Measurements from ENCODE around the gene TMEM132C.
"Not testable (repeated sequence)": the region's sequence is repeated elsewhere in the genome, so short reads cannot be mapped to it uniquely, and the experiment has no call there.

TMEM132C gene

DNA sequence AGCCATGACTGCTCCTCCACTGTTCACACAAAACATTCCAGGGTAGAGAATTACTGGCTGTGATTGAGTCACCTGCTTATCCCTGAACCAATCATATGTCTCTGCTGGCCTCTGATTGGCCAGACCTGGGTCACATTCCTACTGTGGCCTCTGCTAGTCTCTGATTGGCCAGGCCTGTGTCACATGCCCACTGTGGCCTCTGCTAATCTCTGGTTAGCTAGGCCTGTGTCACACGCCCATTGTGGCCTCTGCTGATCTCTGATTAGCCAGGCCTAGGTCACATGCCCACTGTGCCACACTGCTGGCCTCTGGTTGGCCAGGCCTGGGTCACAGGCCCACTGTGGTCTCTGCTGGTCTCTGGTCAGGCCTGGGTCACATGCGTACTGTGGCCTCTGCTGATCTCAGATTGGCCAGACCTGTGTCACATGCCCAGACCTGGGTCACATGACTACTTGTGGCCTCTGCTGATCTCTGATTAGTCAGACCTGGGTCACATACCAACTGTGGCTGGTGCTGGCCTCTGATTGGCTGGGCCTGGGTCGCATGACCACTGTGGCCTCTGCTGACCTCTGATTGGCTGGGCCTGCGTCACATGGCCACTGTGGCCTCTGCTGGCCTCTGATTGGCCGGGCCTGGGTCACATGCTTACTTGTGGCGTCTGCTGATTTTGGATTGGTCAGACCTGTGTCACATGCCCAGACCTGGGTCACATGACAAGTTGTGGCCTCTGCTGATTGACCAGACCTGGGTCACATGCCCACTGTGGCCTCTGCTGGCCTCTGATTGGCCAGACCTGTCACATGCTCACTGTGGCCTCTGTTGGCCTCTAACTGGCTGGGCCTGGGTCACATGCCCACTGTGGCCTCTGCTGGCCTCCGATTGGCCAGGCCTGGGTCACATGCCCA, 305.2 kb downstream of the TMEM132C start:
- DNase-seq, result no peak

DNA sequence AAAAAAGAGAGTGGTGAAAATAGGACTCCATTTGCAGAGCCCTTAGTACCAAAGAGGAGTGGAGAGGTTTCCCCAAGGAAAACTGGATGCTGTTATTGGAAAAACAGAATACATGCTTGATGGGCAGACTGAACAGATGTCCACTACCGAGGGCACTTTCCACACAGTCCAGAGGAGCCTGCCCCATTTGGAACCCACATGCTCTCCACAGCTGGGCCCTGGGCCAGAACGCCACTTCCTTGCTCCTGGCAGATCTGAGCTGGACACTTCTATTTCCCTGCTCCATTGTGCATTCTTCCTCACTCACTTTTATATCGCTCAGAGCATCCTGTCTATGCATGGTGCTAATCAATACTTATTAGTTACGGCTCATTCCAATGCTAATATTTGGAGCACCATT, 306.9 kb downstream of the TMEM132C start:
- DNase-seq, result no peak

DNA sequence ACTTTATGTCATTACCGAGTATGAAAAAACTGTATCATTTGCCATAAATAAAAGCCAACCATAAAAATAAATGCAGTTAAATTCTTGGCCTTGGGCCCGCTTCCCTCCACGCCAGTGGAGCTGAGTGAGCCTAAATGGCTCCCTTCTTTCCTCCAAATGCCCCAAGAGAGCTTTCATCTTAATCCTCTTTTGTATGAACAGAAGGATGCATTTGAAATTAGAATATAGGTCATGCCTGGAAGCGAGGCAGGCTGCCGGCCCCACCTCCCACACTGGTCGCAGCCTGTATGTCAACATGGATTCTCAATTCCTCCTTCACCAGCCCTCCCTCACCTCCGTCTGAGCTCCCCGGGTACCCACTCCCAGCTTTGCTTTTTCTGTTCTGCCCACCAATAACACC, 311.1 kb downstream of the TMEM132C start:
- no peak for DNase-seq

DNA sequence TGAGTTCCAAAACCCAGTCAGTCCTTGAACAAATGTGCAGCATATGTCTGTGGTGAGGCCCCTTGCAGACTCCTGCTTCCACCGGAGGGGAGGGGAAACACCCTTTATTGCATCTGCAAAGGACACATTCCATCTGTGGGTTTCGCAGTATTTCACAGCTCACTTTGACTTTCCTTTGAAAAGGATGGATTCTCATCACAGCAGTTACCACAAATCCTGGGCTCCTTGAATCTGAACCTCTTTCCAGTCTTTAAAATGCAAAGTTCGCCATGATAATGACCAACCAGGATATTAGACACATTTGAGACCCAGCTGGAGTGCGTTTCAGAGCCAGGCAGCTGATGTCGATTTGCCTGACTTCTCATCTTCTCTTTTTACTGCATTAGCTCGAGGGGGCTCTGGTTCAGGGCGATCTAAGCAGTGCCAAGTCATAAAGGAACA, 314.4 kb downstream of the TMEM132C start:
- DNase-seq, result no peak

DNA sequence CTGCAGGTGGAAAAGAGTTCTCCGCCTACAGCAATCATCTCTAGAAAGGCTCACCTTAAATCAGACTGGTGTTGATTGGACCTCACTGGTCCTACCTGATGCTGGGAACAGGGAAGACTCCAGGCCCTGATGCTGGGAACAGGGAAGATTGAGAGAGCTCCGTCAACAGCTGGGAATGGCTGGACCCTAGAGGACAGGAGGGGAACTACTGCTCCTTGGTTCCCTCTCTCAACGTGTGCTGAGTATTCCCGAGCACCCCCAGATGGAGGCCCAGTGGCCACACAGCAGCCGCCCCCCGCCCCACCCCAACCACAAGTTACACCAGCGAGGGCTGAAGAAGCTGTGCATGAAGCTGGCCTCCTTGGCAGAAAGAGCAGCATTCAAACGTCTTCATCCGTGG, 316.5 kb downstream of the TMEM132C start:
- DNase-seq, result no peak

DNA sequence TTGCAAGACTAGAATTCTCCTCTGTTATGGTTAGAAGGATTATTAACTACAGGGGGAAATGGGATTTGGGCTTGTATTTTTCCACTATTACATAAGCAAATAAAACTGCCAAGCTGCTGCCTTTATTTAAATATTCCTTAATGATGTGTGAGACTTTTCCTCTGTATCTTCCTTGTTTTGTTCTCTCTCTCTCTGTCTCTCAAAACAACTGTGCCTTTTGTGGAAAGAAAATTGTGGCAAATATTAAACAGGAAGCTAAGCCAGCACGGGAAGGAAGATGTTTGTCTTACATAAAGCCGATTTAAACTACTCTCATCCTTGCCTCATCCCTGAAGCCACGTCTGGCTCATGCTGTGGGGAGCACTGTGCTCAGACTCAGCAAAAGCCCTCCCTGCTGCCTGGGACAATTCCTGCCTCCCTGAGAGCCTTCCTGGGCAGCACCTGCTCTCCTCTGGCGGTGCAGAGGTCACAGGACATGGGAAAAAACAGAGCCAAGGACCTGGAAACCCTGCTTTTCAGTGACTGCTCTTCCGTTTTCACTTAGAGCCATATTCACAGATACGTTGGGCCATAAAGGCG, 319.6 kb downstream of the TMEM132C start:
- DNase-seq, result no peak

DNA sequence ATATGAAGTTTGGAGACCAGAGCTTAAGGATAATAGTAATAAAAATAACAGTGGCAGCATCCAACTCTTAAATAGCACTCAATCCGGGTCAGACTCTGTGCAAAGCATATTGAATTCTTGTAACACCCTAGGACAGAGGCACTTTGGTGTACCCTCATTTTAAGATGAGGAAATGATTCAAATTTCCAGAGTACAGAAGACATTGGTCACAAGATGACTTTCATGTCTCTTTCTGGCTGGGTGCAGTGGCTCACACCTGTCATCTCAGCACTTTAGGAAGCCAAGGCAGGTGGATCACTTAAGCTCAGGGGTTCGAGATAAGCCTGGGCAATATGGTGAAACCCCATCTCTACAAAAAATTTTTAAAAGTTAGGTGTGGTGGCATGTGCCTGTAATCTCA, 320.9 kb downstream of the TMEM132C start:
- no peak for DNase-seq

DNA sequence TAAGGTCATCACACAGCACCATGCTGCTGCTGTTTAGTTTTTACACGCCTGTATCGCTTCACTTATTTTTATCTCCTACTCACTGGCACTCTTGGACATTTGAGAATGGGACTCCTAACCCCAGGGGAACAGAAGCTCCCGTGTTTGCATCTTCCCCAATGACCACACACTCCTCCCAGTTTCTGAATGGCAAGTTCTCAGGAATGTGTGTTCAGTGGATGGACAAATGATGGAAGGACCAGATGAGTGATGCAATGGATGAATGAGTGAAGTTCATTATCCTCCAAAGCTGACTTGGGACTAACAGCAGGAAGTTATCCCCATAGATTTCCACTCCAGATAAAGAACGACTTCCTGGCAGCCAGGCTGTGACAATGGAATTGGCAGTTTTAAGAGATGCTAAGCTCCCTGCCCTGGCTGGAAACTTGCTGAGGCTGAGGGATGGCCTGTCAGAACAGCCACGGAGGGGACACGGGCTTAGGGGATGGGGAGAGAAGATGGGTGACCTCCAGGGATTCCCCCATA, 325.3 kb downstream of the TMEM132C start:
- no peak for DNase-seq

DNA sequence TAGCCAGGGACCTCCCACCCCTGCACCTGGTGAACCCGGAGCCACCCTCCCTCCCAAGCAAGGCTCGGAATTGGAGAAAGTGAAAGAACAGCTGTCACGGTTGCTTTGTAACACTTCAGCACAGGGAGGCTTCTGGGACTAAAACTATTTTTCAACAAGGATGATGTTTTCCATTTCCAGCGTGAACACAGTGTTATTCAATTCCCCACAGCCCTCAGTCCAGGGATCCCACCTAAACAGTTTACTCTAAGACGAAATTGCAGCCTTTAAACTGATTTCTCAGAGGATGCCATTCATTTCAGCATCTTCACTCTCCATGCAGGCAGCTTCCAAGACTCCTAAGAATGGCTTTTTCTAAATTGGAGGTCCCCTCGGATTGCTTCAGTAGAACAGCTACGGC, 327.6 kb downstream of the TMEM132C start:
- no peak for DNase-seq

DNA sequence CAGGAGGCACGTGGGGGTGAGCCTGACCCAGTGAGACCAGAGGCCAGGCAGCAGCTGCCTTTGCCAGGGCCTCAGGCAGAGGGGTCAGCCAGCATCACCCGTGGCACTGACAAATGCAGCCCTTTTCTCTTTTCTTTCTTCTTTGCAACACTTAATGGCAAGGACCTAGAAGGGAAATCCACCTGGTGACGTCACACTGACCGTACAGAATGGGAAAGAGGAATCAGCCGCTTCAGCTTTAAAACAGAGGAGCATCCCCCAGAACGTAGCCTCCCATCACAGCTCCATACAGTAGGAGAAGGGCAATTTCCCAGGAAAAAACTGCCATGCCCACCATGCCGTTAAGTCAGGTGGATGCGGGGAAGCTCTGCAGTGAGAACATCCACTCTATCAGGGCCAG, 328.6 kb downstream of the TMEM132C start:
- DNase-seq, result no peak

DNA sequence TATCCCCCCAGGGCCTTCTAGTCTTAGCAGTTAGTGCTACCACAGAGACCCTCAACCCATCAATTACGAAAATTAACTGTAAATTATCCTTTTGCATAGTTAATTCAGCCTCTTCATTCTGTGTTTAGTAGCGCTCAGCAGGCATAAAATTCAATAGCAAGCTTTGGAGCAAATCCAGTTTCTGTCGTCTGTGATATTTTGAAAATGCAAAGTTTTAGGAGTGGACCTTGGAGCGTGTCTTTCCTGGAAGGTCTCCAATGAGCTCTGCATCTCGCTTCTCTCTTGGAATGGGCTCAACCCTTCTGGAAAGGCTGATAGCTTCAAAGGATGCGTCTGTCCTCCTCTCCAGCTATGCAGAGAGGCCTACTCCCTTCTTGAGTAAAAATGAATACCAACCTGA, 333.9 kb downstream of the TMEM132C start:
- DNase-seq, result no peak

DNA sequence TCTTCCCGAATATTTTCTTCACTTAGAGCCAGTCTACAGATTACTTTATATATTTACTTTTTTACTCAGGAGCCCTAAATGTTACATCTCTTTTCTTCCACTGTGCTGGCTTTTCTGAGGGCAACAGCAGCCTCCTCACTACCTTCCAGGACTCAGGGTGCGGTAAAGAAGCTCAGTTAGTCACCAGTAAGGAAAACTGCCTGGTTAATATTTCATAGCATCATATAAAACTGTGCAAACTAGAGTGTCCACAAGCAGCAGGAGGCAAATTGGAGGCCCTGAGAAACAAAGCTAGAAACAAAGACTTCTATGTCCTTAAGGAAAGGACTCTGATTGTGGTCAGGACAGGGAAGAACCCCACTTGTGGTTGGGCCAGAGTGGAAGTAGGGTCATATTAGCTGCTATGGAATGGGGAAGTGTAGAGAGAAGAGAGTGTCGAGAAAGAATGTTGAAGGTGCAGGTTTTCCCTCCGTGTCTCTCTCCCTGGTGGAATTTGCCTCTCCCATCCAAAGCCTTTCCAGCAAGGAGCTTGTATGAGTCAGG, 336.7 kb downstream of the TMEM132C start:
- DNase-seq, result no peak

DNA sequence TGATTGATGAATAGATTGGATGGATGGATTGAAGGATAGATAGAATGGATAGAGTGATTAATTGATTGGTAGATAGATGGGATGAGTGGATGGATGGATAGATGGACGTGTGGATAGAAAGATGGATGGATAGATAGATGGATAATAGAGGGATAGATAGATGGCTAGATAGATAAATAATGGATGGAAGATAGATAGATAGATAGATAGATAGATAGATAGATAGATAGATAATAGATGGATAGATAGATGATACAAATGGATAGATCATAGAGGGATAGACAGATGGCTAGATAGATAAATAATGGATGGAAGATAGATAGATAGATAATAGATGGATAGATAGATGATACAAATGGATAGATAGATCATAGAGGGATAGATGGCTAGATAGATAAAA, 337.2 kb downstream of the TMEM132C start:
- not testable (repeated sequence) for DNase-seq

DNA sequence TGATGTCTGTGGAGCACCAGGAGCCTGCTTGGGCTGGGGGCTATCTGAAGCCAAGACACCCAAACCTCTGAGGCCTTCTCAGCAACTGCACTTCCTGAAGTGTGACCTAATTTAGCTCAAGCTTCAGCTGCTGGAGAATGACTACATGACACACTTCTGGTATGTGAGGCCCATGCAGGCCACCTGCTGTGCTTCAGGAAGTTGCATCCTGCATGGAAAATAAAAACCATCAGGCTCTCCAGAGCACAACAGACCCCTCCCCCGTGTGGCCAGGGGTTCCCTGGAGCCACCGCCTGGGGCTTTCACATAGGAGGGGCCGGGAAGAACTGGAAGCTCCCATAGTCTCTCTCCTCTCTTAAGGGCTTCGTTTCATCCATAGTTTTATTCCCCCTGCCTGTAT, 339.1 kb downstream of the TMEM132C start:
- DNase-seq, result no peak

DNA sequence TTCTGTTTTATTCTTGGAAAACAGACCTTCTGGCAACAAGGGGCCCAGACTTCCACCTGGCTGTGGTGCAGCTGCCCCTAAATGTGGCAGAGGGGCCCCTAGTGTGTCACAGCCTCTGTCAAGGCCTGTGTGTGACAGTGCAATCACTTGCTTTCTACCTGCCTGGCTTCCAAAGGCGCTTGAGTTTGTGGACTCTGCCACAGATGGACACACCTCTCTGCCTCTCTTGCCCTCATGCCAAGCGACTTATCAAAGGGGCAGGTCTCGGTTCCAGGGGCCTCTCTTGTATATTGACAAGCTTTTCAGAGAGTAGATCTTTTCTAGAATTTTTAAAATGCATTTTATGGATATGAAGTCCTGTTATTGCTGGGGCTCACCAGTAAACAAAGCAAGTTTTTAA, 339.6 kb downstream of the TMEM132C start:
- no peak for DNase-seq

DNA sequence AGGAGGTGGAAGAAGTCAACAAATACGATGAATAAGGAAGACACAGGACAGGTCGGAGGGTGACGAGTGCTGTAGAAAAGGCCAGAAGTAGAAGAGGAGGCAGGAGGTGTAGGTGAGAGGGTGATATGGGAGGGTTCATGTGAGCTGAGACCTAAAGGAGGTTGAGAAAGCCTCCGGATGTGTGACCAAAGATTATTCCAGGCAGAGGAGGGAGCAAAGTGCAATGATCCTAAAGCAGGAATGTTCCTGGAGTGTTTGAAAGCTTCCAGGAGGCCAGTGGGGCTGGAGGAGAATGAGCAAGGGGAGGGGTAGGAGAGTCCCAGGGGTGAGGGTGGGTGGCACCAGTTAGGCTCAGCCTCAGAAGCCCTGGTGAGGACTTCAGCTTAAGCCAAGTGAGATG, 340.0 kb downstream of the TMEM132C start:
- no peak for DNase-seq

DNA sequence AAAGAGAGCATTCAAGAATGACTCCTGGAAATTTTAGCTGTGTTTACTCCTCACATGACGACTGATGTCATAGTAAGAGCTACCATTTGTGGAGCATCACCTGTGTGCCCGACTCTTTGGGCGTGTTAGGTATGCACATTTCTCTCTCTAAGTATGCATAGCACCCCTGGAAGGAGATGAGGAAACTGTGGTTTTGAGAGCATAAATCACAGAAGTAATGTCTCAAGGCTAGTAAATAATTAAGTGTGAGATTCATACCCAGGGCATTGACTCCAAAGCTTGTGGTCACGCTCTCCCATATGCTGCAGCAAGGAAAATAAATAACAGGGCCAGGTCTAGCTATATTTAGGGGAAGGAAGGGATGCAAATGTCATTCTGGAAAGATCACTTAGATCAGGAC, 340.7 kb downstream of the TMEM132C start:
- DNase-seq, result no peak

DNA sequence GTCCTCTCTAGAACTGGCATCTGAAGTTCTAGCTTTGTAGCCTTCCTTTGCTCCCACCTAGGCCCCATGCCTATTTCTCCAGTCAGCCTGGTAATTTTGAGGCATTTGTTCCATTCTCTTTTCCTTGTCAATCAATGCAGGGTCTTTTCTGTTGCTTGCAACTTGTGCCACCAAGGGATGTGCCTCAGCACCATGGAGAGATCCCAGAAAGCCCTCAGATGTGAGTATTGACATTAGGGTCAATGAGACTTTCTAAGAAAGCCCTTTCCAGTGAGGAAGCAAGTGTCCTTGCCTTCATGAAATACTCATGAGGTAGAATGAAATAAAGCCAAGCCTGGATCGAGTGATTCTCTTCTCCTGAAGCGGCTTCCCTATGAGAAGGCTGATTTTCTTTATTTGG, 342.9 kb downstream of the TMEM132C start:
- DNase-seq, result no peak

DNA sequence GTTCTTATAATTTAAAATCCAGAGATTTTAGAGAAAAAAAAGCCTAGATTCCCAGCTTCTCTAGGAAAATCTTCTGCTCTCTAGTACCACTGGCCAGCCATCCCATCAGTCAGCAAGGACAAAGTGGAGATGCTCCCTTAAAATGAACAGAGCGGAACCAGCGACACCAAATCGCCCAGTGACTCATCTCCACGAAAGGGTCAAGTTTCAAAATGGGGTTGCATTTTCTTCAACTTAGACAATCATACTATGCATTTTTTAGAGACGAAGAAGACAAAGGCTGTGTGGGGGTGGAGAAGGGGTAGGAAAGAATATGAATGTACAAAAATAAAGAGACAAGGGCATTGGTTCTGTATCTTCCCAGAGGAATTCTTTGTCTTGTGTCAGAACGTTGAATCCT, 344.8 kb downstream of the TMEM132C start:
- no peak for DNase-seq

DNA sequence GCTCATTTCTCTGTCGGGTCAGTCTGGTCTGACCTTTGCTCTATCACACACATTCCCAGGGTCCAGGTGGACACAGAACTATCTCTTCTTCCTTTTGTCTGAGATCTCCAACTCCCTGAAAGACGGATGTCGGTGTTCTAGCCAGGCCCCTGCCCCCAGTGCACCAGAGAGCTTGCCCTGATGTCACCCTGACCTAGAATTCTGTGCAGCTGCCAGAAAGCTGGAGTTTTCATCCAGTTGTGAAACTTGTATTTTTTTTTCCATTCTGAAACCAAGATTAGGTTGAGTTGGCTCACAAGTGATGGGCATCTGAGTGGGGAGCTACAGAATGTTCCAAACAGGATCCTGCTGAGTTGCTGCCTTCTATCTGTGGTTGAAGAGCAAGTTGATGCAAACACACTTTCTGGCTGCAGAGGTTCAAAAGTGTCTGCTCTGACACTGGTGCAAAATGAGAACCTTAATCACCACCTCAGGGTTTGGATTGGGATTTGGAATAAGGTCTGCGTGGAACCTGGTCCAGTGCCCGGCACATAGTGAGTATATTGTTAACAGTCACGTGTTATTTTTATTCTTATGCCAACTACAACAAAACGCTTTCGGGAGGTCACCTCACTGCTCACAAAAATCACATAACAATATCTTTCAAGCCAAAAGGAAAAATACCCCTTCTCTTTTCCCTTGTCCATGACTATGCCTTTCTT, 345.3 kb downstream of the TMEM132C start:
- no peak for DNase-seq

DNA sequence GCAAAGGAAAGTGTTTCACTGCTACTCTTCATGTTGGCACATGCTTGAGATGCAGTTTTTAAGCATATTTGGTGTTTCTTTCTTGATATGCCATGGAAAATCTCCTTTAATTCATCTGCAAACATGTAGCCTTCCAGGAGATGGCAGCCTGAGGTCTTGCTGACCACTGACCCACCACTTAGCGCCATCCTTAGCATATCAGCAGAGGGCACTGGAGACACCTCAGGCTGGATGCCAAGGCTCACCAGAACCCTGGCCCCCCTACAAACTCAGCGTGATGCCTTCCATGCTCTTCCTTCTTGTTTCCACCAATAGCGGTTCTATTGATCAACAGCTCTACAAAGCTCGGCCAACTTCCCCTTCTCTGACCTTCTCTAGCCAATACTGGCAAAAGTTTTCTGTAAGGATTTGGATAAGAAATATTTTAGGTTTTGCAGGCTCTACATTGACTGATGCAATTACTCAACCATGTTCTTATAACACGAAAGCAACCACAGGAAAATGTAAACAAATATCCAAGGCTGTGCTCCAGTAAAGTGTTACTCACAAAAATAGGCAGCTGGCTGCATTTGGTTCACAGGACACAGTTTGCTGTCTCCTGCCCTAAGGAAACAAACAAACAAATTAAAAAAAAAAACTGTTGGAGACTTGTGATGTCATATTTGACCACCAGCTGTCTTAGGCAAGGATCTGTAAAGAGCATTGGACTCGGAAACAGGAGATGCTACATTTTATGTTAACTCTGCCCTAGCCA, 347.0 kb downstream of the TMEM132C start:
- DNase-seq, result no peak

DNA sequence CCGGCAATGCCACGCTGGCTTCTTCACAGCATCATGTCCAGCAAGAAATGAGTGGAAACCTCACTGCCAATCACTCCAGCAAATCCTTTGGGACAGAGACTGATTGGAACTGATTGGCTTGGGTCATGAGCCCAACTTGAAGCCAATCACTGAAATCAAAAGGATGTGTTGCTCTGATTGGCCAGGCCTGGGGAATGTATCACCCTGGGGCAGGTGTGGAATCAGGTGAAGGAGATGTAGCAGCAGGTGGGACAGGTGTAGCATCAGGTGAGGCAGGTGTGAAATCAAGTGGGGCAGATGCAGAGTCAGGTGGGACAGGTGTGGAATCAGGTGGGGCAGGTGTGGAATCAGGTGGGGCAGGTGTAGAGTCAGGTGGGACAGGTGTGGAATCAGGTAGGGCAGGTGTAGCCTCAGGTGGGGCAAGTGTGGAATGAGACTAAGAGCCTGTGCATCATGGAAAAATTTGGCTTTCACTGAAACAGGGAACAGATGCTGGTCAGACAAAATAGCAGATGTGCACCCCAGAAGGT, 350.4 kb downstream of the TMEM132C start:
- DNase-seq, result no peak
